Stimulated activated naive CD8-positive, alpha-beta T cell treated with anti-CD3 and anti-CD28 coated beads, Interleukin-15, amount 100 ng/mL, for 72 hours (primary cell): ENCODE data around the gene GCKR.
"Not testable (repeated sequence)": the region's sequence is repeated elsewhere in the genome, so short reads cannot be mapped to it uniquely, and the experiment has no call there.

Source experiments
- ATAC-seq: fragments of 150-1000 bp; cut with Tn5 transposase; 2 replicates; pipeline ENCODE4 v1.10.0; 2021; ENCODE audit warnings: mild to moderate bottlenecking, moderate library complexity
- DNase-seq, 2 donors: peaks; one replicate each; pipeline ENCODE4 v3.0.0; 2021 to 2022
- H3K27ac Mint-ChIP-seq, 2 donors: one replicate each; pipeline ENCODE4 v1.8.0; 2022; ENCODE audit warnings: mild to moderate bottlenecking in 2 of 2, mixed read lengths in 2 of 2, moderate library complexity in 2 of 2
- H3K27me3 Mint-ChIP-seq: one replicate; pipeline ENCODE4 v1.8.0; 2022; ENCODE audit warnings: mixed read lengths
- H3K4me1 Mint-ChIP-seq: one replicate; pipeline ENCODE4 v1.8.0; 2022; ENCODE audit warnings: mild to moderate bottlenecking, mixed read lengths
- H3K4me3 Mint-ChIP-seq, 2 donors: one replicate each; pipeline ENCODE4 v1.8.0; 2022; ENCODE audit warnings: mild to moderate bottlenecking in 2 of 2, mixed read lengths in 2 of 2, moderate library complexity in 1 of 2
- H3K9me3 Mint-ChIP-seq, 2 donors: one replicate each; pipeline ENCODE4 v1.8.0; 2022; ENCODE audit warnings: mixed read lengths in 2 of 2

The GCKR gene

GRCh38 chr2:27539649-27540048 lies 43.0 kb downstream of the GCKR start:
- not testable (repeated sequence) for H3K4me1 Mint-ChIP-seq, H3K4me3 Mint-ChIP-seq, ATAC-seq, H3K27ac Mint-ChIP-seq, DNase-seq, H3K9me3 Mint-ChIP-seq, H3K27me3 Mint-ChIP-seq

GRCh38 chr2:27544143-27544821 lies 47.6 kb downstream of the GCKR start:
- Mint-ChIP-seq H3K4me1 (peaks cover 5% of the 10 kb centered on the region), H3K27ac (peak overlapping the region in 1 of 2 donors; percentile 44), H3K27me3 (no peaks in the 10 kb centered on the region), H3K9me3 (peaks cover 0 to 8% of the 10 kb centered on the region in 2 donors), H3K4me3 (no peak overlapping the region)
- DNase-seq = no peak
- no peak for ATAC-seq

GRCh38 chr2:27545348-27546141 lies 48.9 kb downstream of the GCKR start:
- Mint-ChIP-seq H3K4me3 (no peak overlapping the region), H3K9me3 (peaks cover 0 to 8% of the 10 kb centered on the region in 2 donors), H3K4me1 (peaks cover 5% of the 10 kb centered on the region), H3K27ac (no peak overlapping the region), H3K27me3 (no peaks in the 10 kb centered on the region)
- ATAC-seq (peak; percentile 85), DNase-seq (peak in 1 of 2 donors; percentile 11)

GRCh38 chr2:27549303-27549702 lies 52.7 kb downstream of the GCKR start:
- Mint-ChIP-seq H3K9me3 (peaks cover 0 to 8% of the 10 kb centered on the region in 2 donors), H3K4me1 (peaks cover 5% of the 10 kb centered on the region), H3K27me3 (peaks cover 9% of the 10 kb centered on the region), H3K4me3 (no peak overlapping the region), H3K27ac (no peak overlapping the region)
- DNase-seq (no peak), ATAC-seq (no peak)

- no peak for ATAC-seq
These were observed 54.9 kb downstream of the GCKR start for GRCh38 chr2:27551514-27551913.

GRCh38 chr2:27552941-27553340 lies 56.3 kb downstream of the GCKR start:
- Mint-ChIP-seq H3K9me3 (no peaks in the 10 kb centered on the region), H3K4me1 (no peaks in the 10 kb centered on the region), H3K27me3 (peaks cover 9% of the 10 kb centered on the region), H3K27ac (no peak overlapping the region), H3K4me3 (no peak overlapping the region)
- DNase-seq (no peak), ATAC-seq (no peak)

More at GRCh38 chr2:27551514-27551913, 54.9 kb downstream of the GCKR start:
- Mint-ChIP-seq H3K4me1 (no peaks in the 10 kb centered on the region), H3K27me3 (peaks cover 9% of the 10 kb centered on the region), H3K4me3 (no peak overlapping the region), H3K27ac (no peak overlapping the region), H3K9me3 (peaks cover 0 to 6% of the 10 kb centered on the region in 2 donors)
- DNase-seq = no peak

- H3K9me3 Mint-ChIP-seq, DNase-seq, H3K27ac Mint-ChIP-seq, H3K27me3 Mint-ChIP-seq, H3K4me1 Mint-ChIP-seq, ATAC-seq, H3K4me3 Mint-ChIP-seq: not testable (repeated sequence)
These were observed 57.8 kb downstream of the GCKR start for GRCh38 chr2:27554451-27554850.

GRCh38 chr2:27559228-27559627 lies 62.6 kb downstream of the GCKR start:
- Mint-ChIP-seq H3K4me3 (no peak overlapping the region), H3K4me1 (no peaks in the 10 kb centered on the region), H3K27ac (no peak overlapping the region), H3K27me3 (no peaks in the 10 kb centered on the region), H3K9me3 (no peaks in the 10 kb centered on the region)
- ATAC-seq (no peak), DNase-seq (no peak)

- Mint-ChIP-seq H3K4me1 (no peaks in the 10 kb centered on the region), H3K4me3 (no peak overlapping the region), H3K27ac (no peak overlapping the region), H3K27me3 (peaks cover 15% of the 10 kb centered on the region), H3K9me3 (no peaks in the 10 kb centered on the region)
- no peak for DNase-seq
- ATAC-seq = no peak
These were observed 64.4 kb downstream of the GCKR start for GRCh38 chr2:27561060-27561459.

GRCh38 chr2:27566628-27567027 lies 70.0 kb downstream of the GCKR start:
- ATAC-seq (no peak), DNase-seq (no peak)
- Mint-ChIP-seq H3K4me3 (no peak overlapping the region), H3K4me1 (no peaks in the 10 kb centered on the region), H3K27me3 (peaks cover 54% of the 10 kb centered on the region), H3K27ac (no peak overlapping the region), H3K9me3 (peaks cover 13 to 15% of the 10 kb centered on the region in 2 donors)

GRCh38 chr2:27569398-27569797 lies 72.8 kb downstream of the GCKR start:
- no peak for ATAC-seq
- no peak for DNase-seq
- H3K27ac Mint-ChIP-seq = no peak overlapping the region
- H3K4me1 Mint-ChIP-seq = no peaks in the 10 kb centered on the region
- H3K27me3 Mint-ChIP-seq = peaks cover 54% of the 10 kb centered on the region
- peaks cover 21% of the 10 kb centered on the region in 2 donors for H3K9me3 Mint-ChIP-seq
- no peak overlapping the region for H3K4me3 Mint-ChIP-seq

GRCh38 chr2:27571197-27571596 lies 74.6 kb downstream of the GCKR start:
- H3K4me3 Mint-ChIP-seq = no peak overlapping the region
- H3K27ac Mint-ChIP-seq = no peak overlapping the region
- DNase-seq (no peak), ATAC-seq (no peak)
- H3K9me3 Mint-ChIP-seq = peaks cover 21% of the 10 kb centered on the region in 2 donors
- H3K4me1 Mint-ChIP-seq = no peaks in the 10 kb centered on the region
- H3K27me3 Mint-ChIP-seq = peaks cover 37% of the 10 kb centered on the region

GRCh38 chr2:27571681-27572080 lies 75.0 kb downstream of the GCKR start:
- H3K27ac Mint-ChIP-seq = no peak overlapping the region
- H3K27me3 Mint-ChIP-seq = peaks cover 32% of the 10 kb centered on the region
- H3K4me3 Mint-ChIP-seq = no peak overlapping the region
- DNase-seq = no peak
- H3K9me3 Mint-ChIP-seq = peaks cover 21% of the 10 kb centered on the region in 2 donors
- no peak for ATAC-seq
- H3K4me1 Mint-ChIP-seq = no peaks in the 10 kb centered on the region

- no peak overlapping the region for H3K27ac Mint-ChIP-seq
- peak; percentile 56 for ATAC-seq
- DNase-seq = no peak
- peaks cover 25% of the 10 kb centered on the region for H3K27me3 Mint-ChIP-seq
- no peak overlapping the region for H3K4me3 Mint-ChIP-seq
- H3K9me3 Mint-ChIP-seq = peaks cover 21 to 25% of the 10 kb centered on the region in 2 donors
- no peaks in the 10 kb centered on the region for H3K4me1 Mint-ChIP-seq
These were observed 75.8 kb downstream of the GCKR start for GRCh38 chr2:27572439-27572838.

GRCh38 chr2:27572998-27573429 lies 76.4 kb downstream of the GCKR start:
- H3K4me1 Mint-ChIP-seq = no peaks in the 10 kb centered on the region
- ATAC-seq = peak; percentile 58
- peaks cover 19% of the 10 kb centered on the region for H3K27me3 Mint-ChIP-seq
- H3K4me3 Mint-ChIP-seq = no peak overlapping the region
- H3K9me3 Mint-ChIP-seq = peaks cover 24 to 27% of the 10 kb centered on the region in 2 donors
- DNase-seq = no peak
- no peak overlapping the region for H3K27ac Mint-ChIP-seq
